Muscle of back (tissue), 11 donors: ENCODE measurements around the gene IGLL1. TPM values are rescaled to one million over a fixed set of nuclear protein-coding genes. Genes with fewer than 3 reads are reported as not detected.
"Not testable (repeated sequence)": the region's sequence is repeated elsewhere in the genome, so short reads cannot be mapped to it uniquely, and the experiment has no call there.

Experiments used
- DNase-seq, 3 donors: peaks; one replicate each; pipeline versions ENCODE4 v3.0.0 to v3.0.0-alpha.2; 2013
- polyA plus RNA-seq, 10 donors: library from polyadenylated mRNA; unstranded; fragments of 120-200 nt; gene quantifications; one replicate each; pipeline ENCODE4 v1.2.1, GENCODE V29; 2013; ENCODE audit not compliant: insufficient read length in 10 of 10

The IGLL1 gene
- polyA plus RNA-seq, 10 donors, result 0.23 to 0.95 (median 0.84) TPM; not detected in 1

DNA sequence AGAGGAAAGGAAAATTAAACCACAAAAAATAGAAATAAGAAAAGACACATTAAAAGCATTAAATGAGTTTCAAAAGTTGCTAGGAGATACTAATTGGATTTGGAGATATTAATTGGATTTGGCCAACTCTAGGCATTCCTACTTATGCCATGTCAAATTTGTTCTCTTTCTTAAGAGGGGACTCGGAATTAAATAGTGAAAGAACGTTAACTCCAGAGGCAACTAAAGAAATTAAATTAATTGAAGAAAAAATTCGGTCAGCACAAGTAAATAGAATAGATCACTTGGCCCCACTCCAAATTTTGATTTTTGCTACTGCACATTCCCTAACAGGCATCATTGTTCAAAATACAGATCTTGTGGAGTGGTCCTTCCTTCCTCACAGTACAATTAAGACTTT, 37.7 kb downstream of the IGLL1 start:
- DNase-seq, result not testable (repeated sequence)

- DNase-seq, result not testable (repeated sequence)
Measured at GRCh38 chr22:23541849-23542281, 38.2 kb downstream of the IGLL1 start.

GRCh38 chr22:23540837-23541236, 39.3 kb downstream of the IGLL1 start:
- not testable (repeated sequence) for DNase-seq

DNA sequence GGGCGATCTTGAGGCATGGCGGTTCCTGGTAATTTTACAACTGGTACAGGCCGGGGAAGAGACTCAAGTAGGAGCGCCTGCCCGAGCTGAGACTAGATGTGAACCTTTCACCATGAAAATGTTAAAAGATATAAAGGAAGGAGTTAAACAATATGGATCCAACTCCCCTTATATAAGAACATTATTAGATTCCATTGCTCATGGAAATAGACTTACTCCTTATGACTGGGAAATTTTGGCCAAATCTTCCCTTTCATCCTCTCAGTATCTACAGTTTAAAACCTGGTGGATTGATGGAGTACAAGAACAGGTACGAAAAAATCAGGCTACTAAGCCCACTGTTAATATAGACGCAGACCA, 40.3 kb downstream of the IGLL1 start:
- DNase-seq, result not testable (repeated sequence)

GRCh38 chr22:23539135-23539838, 40.8 kb downstream of the IGLL1 start:
- peak; percentile 52 to 77 (median 68) for DNase-seq

GRCh38 chr22:23538696-23539030, 41.4 kb downstream of the IGLL1 start:
- DNase-seq, result not testable (repeated sequence)

DNA sequence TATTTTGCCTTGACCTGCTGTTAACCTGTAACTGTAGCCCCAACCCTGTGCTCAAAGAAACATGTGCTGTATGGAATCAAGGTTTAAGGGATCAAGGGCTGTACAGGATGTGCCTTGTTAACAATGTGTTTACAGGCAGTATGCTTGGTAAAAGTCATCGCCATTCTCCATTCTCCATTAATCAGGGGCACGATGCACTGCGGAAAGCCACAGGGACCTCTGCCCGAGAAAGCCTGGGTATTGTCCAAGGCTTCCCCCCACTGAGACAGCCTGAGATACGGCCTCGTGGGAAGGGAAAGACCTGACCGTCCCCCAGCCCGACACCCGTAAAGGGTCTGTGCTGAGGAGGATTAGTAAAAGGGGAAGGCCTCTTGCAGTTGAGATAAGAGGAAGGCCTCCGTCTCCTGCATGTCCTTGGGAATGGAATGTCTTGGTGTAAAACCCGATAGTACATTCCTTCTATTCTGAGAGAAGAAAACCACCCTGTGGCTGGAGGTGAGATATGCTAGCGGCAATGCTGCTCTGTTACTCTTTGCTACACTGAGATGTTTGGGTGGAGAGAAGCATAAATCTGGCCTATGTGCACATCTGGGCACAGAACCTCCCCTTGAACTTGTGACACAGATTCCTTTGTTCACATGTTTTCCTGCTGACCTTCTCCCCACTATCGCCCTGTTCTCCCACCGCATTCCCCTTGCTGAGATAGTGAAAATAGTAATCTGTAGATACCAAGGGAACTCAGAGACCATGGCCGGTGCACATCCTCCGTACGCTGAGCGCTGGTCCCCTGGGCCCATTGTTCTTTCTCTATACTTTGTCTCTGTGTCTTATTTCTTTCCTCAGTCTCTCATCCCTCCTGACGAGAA, 42.0 kb downstream of the IGLL1 start:
- DNase-seq, result not testable (repeated sequence)

DNA sequence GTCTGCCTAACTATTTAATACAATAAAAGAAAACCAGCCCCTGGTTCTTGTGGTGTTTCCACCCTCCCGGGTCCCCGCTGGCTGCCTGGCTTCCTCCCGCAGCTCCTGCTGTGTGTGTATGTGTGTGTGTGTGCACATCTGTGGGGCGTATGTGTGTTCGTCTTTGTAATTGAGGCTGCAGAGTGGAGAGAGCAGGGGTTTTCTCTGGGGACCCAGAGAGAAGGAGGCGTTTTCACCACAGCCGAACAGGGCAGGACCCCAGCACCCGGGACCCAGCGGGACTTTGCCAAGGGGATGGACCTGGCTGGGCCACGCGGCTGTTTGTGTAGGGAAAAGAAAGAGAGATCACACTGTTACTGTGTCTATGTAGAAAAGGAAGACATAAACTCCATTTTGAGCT, 42.7 kb downstream of the IGLL1 start:
- no peak for DNase-seq

- DNase-seq, result no peak
Measured at GRCh38 chr22:23536821-23537345, 43.2 kb downstream of the IGLL1 start.

- not testable (repeated sequence) for DNase-seq
Measured at GRCh38 chr22:23535790-23536661, 44.1 kb downstream of the IGLL1 start.

DNA sequence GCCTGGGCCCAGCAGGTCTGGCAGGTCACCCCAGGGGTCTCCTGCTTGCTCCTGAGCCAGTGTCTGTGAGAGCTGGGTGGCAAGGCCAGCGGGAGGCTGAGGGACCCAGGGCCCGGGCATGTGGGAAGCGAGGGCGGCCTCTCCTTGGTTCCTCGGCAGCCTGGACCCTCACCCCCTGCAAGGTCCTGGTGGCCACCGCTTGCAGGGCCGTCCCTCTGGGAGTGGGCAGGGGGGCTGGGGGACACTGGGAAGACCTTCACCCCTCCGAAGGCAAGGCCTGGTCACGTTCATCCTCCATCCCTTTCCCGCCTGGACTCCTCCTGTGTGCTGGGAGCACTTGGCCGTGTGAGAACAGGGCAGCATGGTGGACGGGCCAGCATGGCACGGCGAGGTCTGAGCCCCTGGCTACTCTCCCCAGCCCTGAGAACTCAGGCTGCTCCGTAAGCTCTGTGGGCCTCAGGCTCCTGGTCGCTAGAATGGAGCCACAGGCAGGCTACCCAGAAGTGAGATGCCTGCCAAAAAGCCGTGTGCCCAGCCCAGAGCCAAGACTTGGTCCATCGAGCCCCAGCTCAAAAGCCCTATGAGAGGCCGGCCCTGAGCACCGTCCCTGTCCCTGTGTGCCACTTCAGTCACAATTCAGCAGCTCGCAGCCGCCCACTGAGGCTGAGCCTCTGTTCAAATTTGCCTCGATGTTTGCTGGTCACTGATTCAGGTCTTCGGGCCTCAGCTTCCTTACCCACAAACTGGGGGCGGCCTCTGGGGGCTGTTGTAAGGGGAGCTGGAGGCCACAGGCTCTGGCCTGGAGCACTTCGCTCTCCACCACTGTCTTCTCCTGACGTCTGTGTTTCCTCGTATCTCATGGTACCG, 45.0 kb downstream of the IGLL1 start:
- no peak for DNase-seq

- DNase-seq, result no peak
Measured at GRCh38 chr22:23534201-23534850, 45.8 kb downstream of the IGLL1 start.

GRCh38 chr22:23533771-23534191, 46.3 kb downstream of the IGLL1 start:
- no peak for DNase-seq

GRCh38 chr22:23533328-23533762, 46.7 kb downstream of the IGLL1 start:
- DNase-seq, result peak in 1 of 3 donors; percentile 48

GRCh38 chr22:23532731-23533130, 47.4 kb downstream of the IGLL1 start:
- DNase-seq, result no peak

DNA sequence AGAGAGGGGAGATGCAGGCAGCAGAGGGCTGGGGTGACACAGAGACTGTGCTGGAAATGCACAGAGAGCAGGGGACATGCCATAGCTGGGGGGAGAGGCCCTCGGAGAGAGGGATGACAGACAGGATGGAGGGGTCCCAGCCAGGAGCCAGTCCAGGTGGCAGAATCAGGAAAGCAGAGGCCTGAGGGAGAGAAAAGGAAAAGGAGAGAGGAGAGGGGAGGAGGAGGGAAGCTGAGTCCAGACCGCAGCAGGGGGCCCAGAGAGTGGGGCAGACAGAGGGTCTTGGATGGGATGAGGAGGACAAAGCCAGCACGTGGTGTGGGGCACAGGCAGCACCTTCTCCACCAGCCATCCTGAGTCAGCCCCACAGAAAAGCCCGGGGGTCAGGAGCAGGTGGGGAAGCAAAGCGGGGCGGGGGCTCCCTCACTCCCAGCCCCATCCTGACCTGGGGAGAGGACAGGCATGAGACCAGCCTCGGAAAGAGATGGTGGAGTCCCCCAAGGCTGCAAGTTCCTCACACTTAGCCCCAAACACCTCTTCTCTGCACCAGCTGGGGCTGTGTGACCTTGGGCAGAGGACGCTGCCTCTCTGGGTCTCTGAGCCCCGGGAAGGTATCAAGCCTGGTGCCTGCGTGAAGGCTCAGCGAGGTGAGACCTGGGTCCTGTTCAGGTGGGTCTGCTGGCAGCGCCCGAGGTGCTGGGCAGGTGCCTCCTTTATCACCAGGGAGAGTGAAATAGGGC, 48.0 kb downstream of the IGLL1 start:
- DNase-seq, result no peak

DNA sequence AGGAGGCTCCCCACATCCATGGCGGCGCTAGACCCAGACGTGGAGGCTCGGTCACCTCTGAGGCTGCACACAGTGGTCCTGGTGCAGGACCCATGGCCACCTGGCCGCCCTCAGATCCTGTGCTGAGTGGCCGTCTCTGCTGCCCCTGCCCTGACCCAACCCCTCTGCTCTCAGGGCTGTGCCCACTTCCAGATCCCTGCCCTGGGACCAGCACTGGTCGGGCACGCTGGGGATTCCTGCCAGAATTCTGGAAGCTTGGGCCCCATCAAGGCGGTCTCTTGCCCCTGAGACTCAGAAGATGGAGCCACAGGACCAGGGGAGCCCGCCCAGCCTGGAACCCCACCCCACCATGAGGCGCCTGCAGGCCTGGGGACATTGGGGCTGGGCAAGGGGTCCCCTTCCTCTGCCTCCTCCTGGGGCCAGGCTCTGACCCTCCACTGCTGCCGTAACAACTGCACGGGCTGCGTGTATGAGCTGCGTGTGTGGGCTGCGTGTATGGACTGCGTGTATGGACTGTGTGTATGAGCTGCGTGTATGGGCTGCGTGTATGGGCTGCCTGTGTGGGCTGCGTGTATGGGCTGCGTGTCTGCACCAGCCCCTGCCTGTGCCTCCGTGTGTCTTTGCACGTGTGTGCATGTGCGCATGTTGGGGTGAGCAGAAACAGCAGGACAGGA, 48.7 kb downstream of the IGLL1 start:
- DNase-seq, result no peak

DNA sequence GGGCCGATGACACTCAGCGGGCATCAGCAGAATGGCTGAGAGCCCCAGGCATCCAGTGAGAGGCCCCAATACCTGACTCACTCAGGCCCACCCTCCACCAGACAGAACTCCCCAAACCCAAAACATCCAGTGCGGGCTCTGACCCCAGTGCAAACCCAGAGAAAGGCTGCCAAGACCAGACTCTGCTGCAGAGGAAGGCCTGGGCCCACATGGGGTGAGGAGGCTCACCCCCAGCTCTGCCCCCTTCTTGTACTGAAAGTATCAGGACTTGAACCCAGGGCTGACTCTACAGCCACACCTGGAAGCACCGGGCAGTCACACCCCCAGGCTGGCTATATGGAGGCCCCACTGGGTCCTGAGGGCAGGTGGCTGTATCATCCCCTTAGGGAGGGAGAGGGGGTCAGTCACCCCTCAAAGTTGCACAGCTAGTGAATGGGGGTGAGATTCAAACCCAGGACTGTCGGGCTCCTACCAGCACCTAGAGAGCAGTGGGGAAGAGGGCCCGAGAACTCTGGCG, 49.3 kb downstream of the IGLL1 start:
- no peak for DNase-seq

DNA sequence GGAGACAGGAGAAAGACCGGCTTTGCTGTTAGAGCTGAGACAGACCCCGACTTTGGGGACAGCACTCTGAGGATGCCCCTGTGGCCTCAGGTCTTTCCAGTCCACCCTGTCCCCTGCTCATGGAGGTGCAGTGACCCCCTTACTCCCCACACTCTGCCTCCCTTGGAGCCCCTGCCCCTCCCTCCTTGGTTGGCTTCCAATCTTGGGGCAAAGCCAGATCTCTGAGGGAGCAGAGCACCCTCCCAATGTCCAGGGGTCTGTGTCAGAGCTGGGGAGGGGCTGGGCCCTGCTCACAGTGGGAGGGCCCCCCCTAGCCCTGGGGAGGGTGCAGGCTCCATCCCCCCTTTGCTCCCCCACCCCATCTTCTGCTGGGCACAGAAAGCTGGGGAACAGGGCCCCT, 50.0 kb downstream of the IGLL1 start:
- DNase-seq, result no peak
